SK-N-SH (cell line): Measurements from ENCODE around the gene SMARCD1. TPM values are rescaled to one million over a fixed set of nuclear protein-coding genes. Genes with fewer than 3 reads are reported as not detected.

Source experiments
- CTCF ChIA-PET: fragments of 300-600, 350-600 bp; formaldehyde crosslinking; extraction: SDS; loops from one replicate; lab custom pipeline; 2021; lab: Yijun Ruan, JAX
- POLR2A ChIA-PET: fragments of 350-600 bp; sonication (Branson Sonifier 250); formaldehyde crosslinking; extraction: SDS; loops from one replicate; lab custom pipeline; 2020; ENCODE audit warnings: antibody characterized with exemption, inconsistent platforms; lab: Yijun Ruan, JAX
- DNase-seq: peaks from one replicate; pipeline ENCODE4 v3.0.0; 2012
- H2AFZ ChIP-seq: fragments of 200-600 bp; sonication (generic); 2 replicates; pipeline ENCODE4 v1.8.1; 2016; ENCODE audit warnings: antibody characterized with exemption, mild to moderate bottlenecking, low read depth
- H3F3A ChIP-seq: fragments of 200-600 bp; sonication (generic); replicated peaks from 2 replicates; pipeline ENCODE3; 2016; ENCODE audit warnings: antibody characterized with exemption, mild to moderate bottlenecking; ENCODE audit not compliant: insufficient read depth
- H3K27ac ChIP-seq, 2 experiments: fragments of 200-500 bp in 1 of 2; fragments of 200-600 bp in 1 of 2; sonication (Bioruptor generic) in 1 of 2; sonication (generic), shearing (Covaris generic) in 1 of 2; 2 replicates each; pipeline versions ENCODE4 v1.5.1 to v1.6.1; 2014 to 2016; ENCODE audit warnings: low read depth in 2 of 2, inconsistent platforms in 1 of 2, low read length in 1 of 2, mild to moderate bottlenecking in 1 of 2, mixed read lengths in 1 of 2
- H3K27me3 ChIP-seq: fragments of 200-600 bp; sonication (generic), shearing (Covaris generic); 2 replicates; pipeline ENCODE4 v1.6.1; 2016; ENCODE audit warnings: mixed run types; ENCODE audit not compliant: insufficient read depth
- H3K36me3 ChIP-seq, 2 experiments: fragments of 200-500 bp in 1 of 2; fragments of 200-600 bp in 1 of 2; sonication (Bioruptor generic) in 1 of 2; sonication (generic) in 1 of 2; replicated peaks in 1 of 2; 2 replicates each; pipeline versions ENCODE3 to v1.5.1; 2014 to 2016; ENCODE audit warnings: low read length in 1 of 2, mild to moderate bottlenecking in 1 of 2; ENCODE audit not compliant: insufficient read depth in 2 of 2, control insufficient read depth in 1 of 2
- H3K4me1 ChIP-seq, 2 experiments: fragments of 200-500 bp in 1 of 2; fragments of 200-600 bp in 1 of 2; sonication (Bioruptor generic) in 1 of 2; sonication (generic), shearing (Covaris generic) in 1 of 2; 2 replicates each; pipeline versions ENCODE4 v1.5.1 to v1.6.1; 2014 to 2016; ENCODE audit warnings: low read depth in 1 of 2, low read length in 1 of 2, mixed run types in 1 of 2; ENCODE audit not compliant: insufficient read depth in 2 of 2, control insufficient read depth in 1 of 2
- H3K4me2 ChIP-seq: fragments of 200-600 bp; sonication (generic), shearing (Covaris generic); 2 replicates; pipeline ENCODE4 v1.6.1; 2017; ENCODE audit warnings: mixed run types
- H3K4me3 ChIP-seq, 2 experiments: fragments of 200-500 bp in 1 of 2; fragments of 200-600 bp in 1 of 2; sonication (Bioruptor generic) in 1 of 2; sonication (generic), shearing (Covaris generic) in 1 of 2; 2 replicates each; pipeline versions ENCODE4 v1.5.1 to v1.8.1; 2014 to 2016; ENCODE audit warnings: low read depth in 2 of 2, inconsistent platforms in 1 of 2, low read length in 1 of 2, mild to moderate bottlenecking in 1 of 2, mixed read lengths in 1 of 2, moderate library complexity in 1 of 2
- H3K79me2 ChIP-seq: fragments of 200-600 bp; sonication (generic); 2 replicates; pipeline ENCODE4 v1.8.1; 2017; ENCODE audit warnings: mild to moderate bottlenecking; ENCODE audit not compliant: insufficient read depth
- H3K9ac ChIP-seq: fragments of 200-600 bp; sonication (generic); 2 replicates; pipeline ENCODE4 v1.6.1; 2017; ENCODE audit warnings: mixed run types
- H3K9me2 ChIP-seq: fragments of 200-600 bp; sonication (generic); 2 replicates; pipeline ENCODE4 v1.6.1; 2017; ENCODE audit warnings: mixed run types
- H3K9me3 ChIP-seq: fragments of 200-600 bp; sonication (generic); 2 replicates; pipeline ENCODE4 v1.6.1; 2017; ENCODE audit warnings: mixed run types, mild to moderate bottlenecking, moderate library complexity
- H4K20me1 ChIP-seq: fragments of 200-600 bp; sonication (generic); 2 replicates; pipeline ENCODE4 v1.6.1; 2017; ENCODE audit warnings: mild to moderate bottlenecking, mixed run types; ENCODE audit not compliant: insufficient read depth
- FOXJ3 ChIP-seq: sonication (generic); formaldehyde crosslinking; IDR thresholded peaks from 2 replicates; pipeline ENCODE4 v1.5.1; 2020; ENCODE audit warnings: mild to moderate bottlenecking, missing genetic modification reagents
- GABPA ChIP-seq: IDR thresholded peaks from 2 replicates; pipeline ENCODE4 v1.4.0; 2012; ENCODE audit warnings: low read depth, mild to moderate bottlenecking
- GATA2 ChIP-seq: sonication (generic); formaldehyde crosslinking; IDR thresholded peaks from 2 replicates; pipeline ENCODE4 v1.5.0; 2020; ENCODE audit warnings: mild to moderate bottlenecking, missing genetic modification reagents
- IRF3 ChIP-seq: fragments of 150-350 bp; IDR thresholded peaks from 2 replicates; pipeline ENCODE4 v1.6.1; 2016; ENCODE audit warnings: mild to moderate bottlenecking, low read depth, low read length
- MEF2A ChIP-seq: IDR thresholded peaks from 2 replicates; pipeline ENCODE4 v1.4.0; 2012; ENCODE audit warnings: low read depth, borderline replicate concordance
- RAD21 ChIP-seq: IDR thresholded peaks from 2 replicates; pipeline ENCODE4 v1.6.1; 2012; ENCODE audit warnings: mild to moderate bottlenecking, low read length
- REST ChIP-seq: IDR thresholded peaks from 2 replicates; pipeline ENCODE4 v1.6.1; 2012; ENCODE audit warnings: mild to moderate bottlenecking, low read depth, low read length, moderate library complexity
- SIN3A ChIP-seq: IDR thresholded peaks from 2 replicates; pipeline ENCODE4 v1.6.1; 2012; ENCODE audit warnings: low read depth, mild to moderate bottlenecking, low read length, moderate library complexity, borderline replicate concordance
- TCF12 ChIP-seq: IDR thresholded peaks from 2 replicates; pipeline ENCODE4 v1.4.0; 2012
- USF2 ChIP-seq: fragments of 150-350 bp; IDR thresholded peaks from 2 replicates; pipeline ENCODE4 v1.6.1; 2017; ENCODE audit warnings: antibody characterized with exemption, low read length, low read depth, borderline replicate concordance
- ZBTB33 ChIP-seq: IDR thresholded peaks from 2 replicates; pipeline ENCODE4 v1.4.0; 2012; ENCODE audit warnings: low read depth, borderline replicate concordance
- WGBS: methylation state at CpG from one replicate; pipeline ENCODE4 v1.1.6; 2017; ENCODE audit warnings: low lambda C conversion rate; 5-methylcytosine and 5-hydroxymethylcytosine counted together
- polyA plus RNA-seq, 3 experiments: library from polyadenylated mRNA; depleted of rRNA; stranded (reverse); fragments of >200 nt; gene quantifications; 2 replicates each; pipeline ENCODE4 v1.2.3, GENCODE V29; 2012

SMARCD1 gene
- polyA plus RNA-seq, 1 of the 3 experiments (the other 2 are of a cell fraction), result 58.5 TPM

DNA sequence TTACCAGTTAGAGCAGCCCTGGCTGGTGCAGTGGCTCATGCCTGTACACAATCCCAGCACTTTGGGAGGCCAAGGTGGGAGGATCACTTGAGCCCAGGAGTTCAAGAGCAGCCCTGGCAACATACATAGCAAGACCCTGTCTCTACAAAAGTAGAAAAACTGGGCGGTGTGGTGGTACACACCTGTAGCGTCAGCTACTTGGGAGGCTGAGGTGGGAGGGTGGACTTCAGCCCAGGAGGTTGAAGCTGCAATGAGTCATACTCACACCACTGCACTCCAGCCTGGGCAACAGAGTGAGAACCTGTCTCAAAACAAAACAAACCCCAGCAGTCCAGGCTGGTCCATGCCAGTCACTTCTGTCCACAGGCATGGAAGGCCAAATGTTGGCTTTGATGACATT lies 34.2 kb downstream of the SMARCD1 start:
- Histone ChIP-seq H3K9me3 (no peaks in the 10 kb centered on the region), H4K20me1 (no peaks in the 10 kb centered on the region), H3F3A (no peaks in the 10 kb centered on the region), H3K36me3 (peaks cover 15 to 29% of the 10 kb centered on the region in 2 experiments), H3K9ac (no peak overlapping the region), H3K4me1 (no peaks in the 10 kb centered on the region), H3K27ac (no peak overlapping the region), H3K4me3 (no peak overlapping the region)
- CTCF ChIA-PET, result interaction anchor here (1.0 to 1.6 kb wide), 3 partner anchors 11 to 152 kb away, joined by 3 to 5 read pairs (median 4); no protein-coding TSS in a partner anchor
- WGBS, result 100% methylated on average over 2 of the region's 2 CpGs
- TF ChIP-seq GATA2 (CRISPR knock-in tag), result no peak
- no peak for TF ChIP-seq SIN3A
- TF ChIP-seq ZBTB33, result no peak
- no peak for TF ChIP-seq RAD21
- no peak for TF ChIP-seq TCF12
- no peak for TF ChIP-seq GABPA
- no peak for TF ChIP-seq IRF3
- no peak for TF ChIP-seq REST
- no peak for TF ChIP-seq USF2
- no peak for TF ChIP-seq FOXJ3 (CRISPR knock-in tag)
- no peak for TF ChIP-seq MEF2A
- TF ChIP-seq, all 33 proteins: peak for 0
- no peaks in the 10 kb centered on the region for H3K9me2 ChIP-seq
- H3K4me2 ChIP-seq, result no peak overlapping the region
- H3K27me3 ChIP-seq, result no peaks in the 10 kb centered on the region
- no peak overlapping the region for H2AFZ ChIP-seq
- DNase-seq, result no peak
- POLR2A ChIA-PET, result no interaction called here
- peaks cover 52% of the 10 kb centered on the region for H3K79me2 ChIP-seq
